ENCODE measurements around the gene CD109.

GRCh38 chr6:73830119-73830518, 134.1 kb downstream of the CD109 start:
- TF ChIP-seq CTCF (IDR thresholded peaks at IDR 0.05; ENCODE audit: low read depth, low read length), result no peak
- TF ChIP-seq MAX (IDR thresholded peaks at IDR 0.05; ENCODE audit: low read depth, low read length), result no peak
- TF ChIP-seq POLR2A (IDR thresholded peaks at IDR 0.05; ENCODE audit: extremely low read depth, insufficient read length), result no peak

Measured in NB4 (cell line).